C1 segment of cervical spinal cord (tissue), 14 donors: ENCODE data around the gene EPC1.
A peak's percentile ranks its signal among the peaks of the same experiment; 100 is the strongest.
"Not testable (repeated sequence)": the region's sequence is repeated elsewhere in the genome, so short reads cannot be mapped to it uniquely, and the experiment has no call there.

Source experiments
- DNase-seq, 14 donors: peaks; one replicate each; lab custom pipeline; 2025; lab: John Stamatoyannopoulos, UW

The EPC1 gene

GRCh38 chr10:32372000-32372875, 25.3 kb upstream of the EPC1 start:
- DNase-seq = no peak

- peak in 1 of 14 donors; percentile 11 for DNase-seq
Observed at GRCh38 chr10:32371101-32371500, 24.1 kb upstream of the EPC1 start.

- peak in 11 of 14 donors; percentile 17 to 60 (median 46) for DNase-seq
Observed at GRCh38 chr10:32367793-32368453, 21.0 kb upstream of the EPC1 start.

GRCh38 chr10:32366588-32366987, 19.6 kb upstream of the EPC1 start:
- no peak for DNase-seq

DNA sequence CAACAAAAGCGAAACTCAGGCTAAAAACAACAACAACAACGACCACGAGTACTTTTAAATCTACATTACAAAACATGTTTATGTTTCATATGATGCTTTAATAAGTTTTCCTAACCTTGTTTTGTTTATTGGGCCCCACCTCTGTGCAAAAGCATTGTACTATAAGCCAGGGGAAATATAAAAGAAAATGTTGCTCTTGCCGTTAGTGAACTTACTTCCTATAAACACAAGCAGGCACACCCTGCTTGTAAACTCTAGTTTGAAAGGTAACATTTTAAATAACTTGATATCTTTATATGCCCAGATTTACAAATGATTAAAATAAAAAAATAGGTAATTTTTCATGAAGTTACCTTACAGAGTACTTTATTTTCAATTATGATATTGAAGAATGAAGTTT, 19.2 kb upstream of the EPC1 start:
- DNase-seq = no peak

DNA sequence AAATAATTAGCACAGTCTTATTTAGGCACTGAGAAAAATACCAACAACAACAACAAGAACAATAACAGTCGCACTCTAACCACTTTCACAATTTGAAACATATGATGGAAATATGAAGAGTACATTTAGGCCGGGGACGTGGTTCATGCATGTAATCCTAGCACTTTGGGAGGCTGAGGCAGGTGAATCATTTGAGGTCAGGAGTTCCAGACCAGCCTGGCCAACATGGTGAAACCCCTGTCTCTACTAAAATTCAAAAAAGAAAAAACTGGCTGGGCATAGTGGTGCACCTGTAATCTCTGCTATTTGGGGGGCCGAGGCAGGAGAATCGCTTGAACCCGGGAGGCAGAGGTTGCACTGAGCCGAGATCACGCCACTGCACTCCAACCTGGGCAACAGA, 18.4 kb upstream of the EPC1 start:
- not testable (repeated sequence) for DNase-seq

- DNase-seq = no peak
Observed at GRCh38 chr10:32362571-32362970, 15.6 kb upstream of the EPC1 start.

GRCh38 chr10:32360884-32361283, 13.9 kb upstream of the EPC1 start:
- no peak for DNase-seq

DNA sequence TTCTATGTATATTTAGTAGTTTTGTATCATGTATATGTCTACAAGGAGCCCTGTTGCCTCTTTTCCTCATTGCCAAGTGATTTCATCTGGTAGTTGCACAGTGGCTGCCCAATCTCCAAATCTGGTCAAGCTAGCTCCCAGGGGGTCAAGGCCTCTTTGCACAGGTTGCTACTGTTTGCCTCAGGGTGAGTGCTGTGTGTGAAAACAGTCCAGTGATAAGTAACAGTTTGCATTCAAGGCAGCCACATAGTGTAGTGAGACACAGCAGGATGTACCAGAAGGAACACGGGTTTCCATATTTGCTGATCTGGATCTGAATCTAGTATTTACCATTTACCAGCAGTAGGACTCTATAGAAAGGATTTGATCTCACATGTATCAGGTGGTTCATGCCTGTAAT, 13.3 kb upstream of the EPC1 start:
- DNase-seq = no peak

DNA sequence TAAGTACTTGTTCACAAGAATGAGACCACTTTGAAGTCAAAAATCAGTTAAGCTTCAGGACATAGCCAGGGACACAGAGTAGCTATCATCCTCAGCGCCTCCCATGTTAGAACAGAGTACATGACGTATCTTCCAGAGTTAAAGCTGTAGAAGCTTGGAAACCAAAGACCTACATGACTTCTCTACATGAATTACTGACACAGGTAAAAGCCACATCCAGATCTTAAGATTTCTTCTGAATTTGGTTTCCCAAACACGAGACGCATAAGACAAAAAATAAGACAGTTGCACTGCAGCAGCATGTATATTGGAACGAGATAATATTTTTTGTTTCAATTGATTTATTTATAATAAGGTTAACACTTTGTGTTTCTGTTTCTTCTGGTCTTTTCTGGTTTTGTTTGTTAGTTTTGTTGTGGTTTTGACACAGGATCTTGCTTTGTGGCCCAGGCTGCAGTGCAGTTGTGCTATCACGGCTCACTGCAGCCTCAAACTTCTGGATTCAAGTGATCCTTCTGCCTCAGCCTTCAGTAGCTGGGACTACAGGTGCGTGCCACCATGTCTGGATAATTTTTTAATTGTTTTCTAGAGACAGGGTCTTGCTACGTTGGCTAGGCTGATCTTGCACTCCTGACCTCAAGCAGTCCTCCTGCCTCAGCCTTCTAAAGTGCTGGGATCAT, 10.2 kb upstream of the EPC1 start:
- no peak for DNase-seq

DNA sequence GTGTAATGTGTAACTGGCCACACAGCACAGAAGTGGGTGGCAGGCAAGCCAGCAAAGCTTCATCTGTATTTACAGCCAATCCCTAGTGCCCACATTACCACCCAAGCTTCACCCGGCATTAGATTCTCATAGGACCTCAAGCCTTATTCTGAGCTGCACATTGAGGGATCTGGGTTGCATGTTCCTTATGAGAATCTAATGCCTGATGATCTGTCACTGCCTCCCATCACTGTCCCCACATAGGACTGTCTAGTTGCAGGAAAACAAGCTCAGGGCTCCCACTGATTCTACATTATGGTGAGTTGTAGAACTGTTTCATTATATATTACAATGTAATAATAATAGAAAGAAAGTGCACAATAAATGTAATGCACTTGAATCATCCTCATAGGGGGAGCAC, 7.7 kb upstream of the EPC1 start:
- DNase-seq = not testable (repeated sequence)

GRCh38 chr10:32350811-32351350, 3.9 kb upstream of the EPC1 start:
- DNase-seq = no peak

DNA sequence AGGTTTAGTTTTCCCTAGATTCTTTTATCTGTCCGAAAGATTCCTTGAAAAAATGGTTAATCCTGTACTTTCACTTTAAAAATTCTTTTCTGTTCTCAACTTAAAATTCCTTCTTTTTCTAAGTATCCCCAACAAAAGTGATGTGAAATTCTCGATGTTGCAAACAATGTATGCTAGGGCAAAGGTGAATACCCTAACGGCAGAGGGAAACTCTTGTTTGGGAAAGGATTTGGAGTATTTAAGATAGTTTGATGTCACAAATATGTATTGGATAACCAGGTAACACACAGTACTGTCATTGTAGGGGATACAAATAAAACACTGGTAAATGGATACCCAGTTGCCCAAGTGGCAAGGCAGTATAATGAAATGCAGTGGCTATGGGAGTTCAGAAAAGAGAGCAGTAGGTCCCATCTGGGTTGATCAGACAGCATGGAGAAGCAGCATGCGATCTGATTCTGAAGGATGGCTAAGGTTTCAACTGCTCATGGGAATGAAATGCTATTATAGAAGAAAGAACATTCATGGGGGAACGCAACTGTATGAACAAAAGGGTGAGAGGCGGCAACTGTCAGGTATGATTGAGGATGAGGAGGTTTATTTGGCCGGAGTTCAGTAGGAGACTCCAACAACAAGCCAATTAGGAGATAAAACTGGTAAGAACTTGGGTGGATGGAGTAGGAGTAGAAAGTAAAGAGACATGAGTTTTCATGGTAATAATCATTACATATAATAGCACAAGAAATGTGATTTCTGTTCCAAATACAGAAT, 3.2 kb upstream of the EPC1 start:
- DNase-seq = no peak

GRCh38 chr10:32349199-32349585, 2.2 kb upstream of the EPC1 start:
- DNase-seq = no peak

- DNase-seq = peak in 3 of 14 donors; percentile 13 to 60 (median 19)
Observed at GRCh38 chr10:32348297-32349198, 1.6 kb upstream of the EPC1 start.

GRCh38 chr10:32347363-32348022, 535 bp upstream of the EPC1 start:
- no peak for DNase-seq

DNA sequence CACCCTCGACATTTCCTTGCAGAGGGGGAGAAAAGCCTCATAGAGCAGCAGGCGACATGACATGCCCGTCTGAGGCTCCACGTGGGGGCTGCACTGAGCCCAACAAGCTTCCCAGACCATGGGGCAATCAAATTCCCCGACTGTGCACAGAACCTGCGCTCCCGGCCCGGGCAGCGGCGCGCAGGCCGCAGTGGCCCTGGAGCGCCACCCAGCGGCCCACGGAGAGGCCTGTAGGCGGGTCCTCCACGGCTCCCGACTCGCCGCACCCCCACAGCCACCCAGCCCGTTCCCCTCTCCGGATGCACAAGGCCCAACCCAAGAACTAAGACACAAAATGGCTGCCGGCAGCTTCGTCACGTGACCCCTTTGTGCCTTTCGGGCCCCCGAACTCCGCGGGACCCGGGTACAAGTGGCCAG, 816 bp downstream of the EPC1 start:
- peak; percentile 49 to 96 (median 91) for DNase-seq

GRCh38 chr10:32341596-32341995, 5.4 kb downstream of the EPC1 start:
- no peak for DNase-seq

DNA sequence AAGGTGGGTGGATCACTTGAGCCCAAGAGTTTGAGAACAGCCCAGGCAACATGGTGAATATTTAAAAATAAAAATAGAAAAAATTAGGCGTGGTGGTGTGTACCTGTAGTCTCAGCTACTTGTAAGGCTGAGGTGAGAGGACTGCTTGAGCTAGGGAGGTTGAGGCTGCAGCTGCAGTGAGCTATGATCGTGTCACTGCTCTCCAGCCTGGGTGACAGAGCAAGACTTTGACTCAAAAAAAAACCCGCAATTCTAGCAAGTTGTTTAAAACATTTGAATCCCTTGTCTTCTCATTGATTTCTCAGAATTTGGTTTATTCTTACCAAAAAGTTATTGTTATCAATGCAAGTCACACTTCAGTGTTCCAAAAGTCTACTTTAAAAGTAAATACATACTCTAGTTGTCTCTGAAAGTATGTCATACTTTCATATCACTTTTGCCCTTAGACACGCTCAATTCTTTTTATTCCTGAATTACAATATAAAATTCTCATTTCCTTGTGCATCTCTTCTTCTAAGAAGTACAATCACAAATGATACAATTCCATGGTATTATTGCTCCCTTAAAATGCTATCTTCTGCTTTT, 6.3 kb downstream of the EPC1 start:
- DNase-seq = no peak
